Stimulated activated naive CD8-positive, alpha-beta T cell treated with anti-CD3 and anti-CD28 coated beads, Interleukin-15, amount 100 ng/mL, for 72 hours (primary cell): Measurements from ENCODE around the gene MCRS1.

Source experiments
- ATAC-seq: fragments of 150-1000 bp; cut with Tn5 transposase; 2 replicates; pipeline ENCODE4 v1.10.0; 2021; ENCODE audit warnings: mild to moderate bottlenecking, moderate library complexity
- DNase-seq, 2 donors: peaks; one replicate each; pipeline ENCODE4 v3.0.0; 2021 to 2022
- H3K27ac Mint-ChIP-seq, 2 donors: one replicate each; pipeline ENCODE4 v1.8.0; 2022; ENCODE audit warnings: mild to moderate bottlenecking in 2 of 2, mixed read lengths in 2 of 2, moderate library complexity in 2 of 2
- H3K27me3 Mint-ChIP-seq: one replicate; pipeline ENCODE4 v1.8.0; 2022; ENCODE audit warnings: mixed read lengths
- H3K4me1 Mint-ChIP-seq: one replicate; pipeline ENCODE4 v1.8.0; 2022; ENCODE audit warnings: mild to moderate bottlenecking, mixed read lengths
- H3K4me3 Mint-ChIP-seq, 2 donors: one replicate each; pipeline ENCODE4 v1.8.0; 2022; ENCODE audit warnings: mild to moderate bottlenecking in 2 of 2, mixed read lengths in 2 of 2, moderate library complexity in 1 of 2
- H3K9me3 Mint-ChIP-seq, 2 donors: one replicate each; pipeline ENCODE4 v1.8.0; 2022; ENCODE audit warnings: mixed read lengths in 2 of 2

Gene MCRS1

GRCh38 chr12:49564686-49565405 lies 3.1 kb downstream of the MCRS1 start:
- DNase-seq (no peak), ATAC-seq (no peak)
- Mint-ChIP-seq H3K4me1 (peaks cover 76% of the 10 kb centered on the region), H3K4me3 (peak overlapping the region in 1 of 2 donors; percentile 32), H3K27ac (peak overlapping the region in 1 of 2 donors; percentile 57), H3K27me3 (no peaks in the 10 kb centered on the region), H3K9me3 (no peaks in the 10 kb centered on the region)

- Mint-ChIP-seq H3K4me1 (peaks cover 73% of the 10 kb centered on the region), H3K9me3 (no peaks in the 10 kb centered on the region), H3K4me3 (no peak overlapping the region), H3K27ac (peak overlapping the region in 1 of 2 donors; percentile 45), H3K27me3 (no peaks in the 10 kb centered on the region)
- ATAC-seq: no peak
- DNase-seq: no peak
These were observed 3.8 kb downstream of the MCRS1 start for GRCh38 chr12:49563951-49564685.

GRCh38 chr12:49562831-49563230 lies 5.1 kb downstream of the MCRS1 start:
- Mint-ChIP-seq H3K27me3 (no peaks in the 10 kb centered on the region), H3K4me3 (no peak overlapping the region), H3K27ac (no peak overlapping the region), H3K4me1 (peaks cover 69% of the 10 kb centered on the region), H3K9me3 (no peaks in the 10 kb centered on the region)
- no peak for ATAC-seq
- no peak for DNase-seq

GRCh38 chr12:49562233-49562632 lies 5.7 kb downstream of the MCRS1 start:
- Mint-ChIP-seq H3K4me3 (no peak overlapping the region), H3K27me3 (no peaks in the 10 kb centered on the region), H3K9me3 (no peaks in the 10 kb centered on the region), H3K4me1 (peaks cover 65% of the 10 kb centered on the region), H3K27ac (peak overlapping the region in 1 of 2 donors; percentile 0)
- no peak for ATAC-seq
- DNase-seq: no peak

GRCh38 chr12:49560695-49561094 lies 7.2 kb downstream of the MCRS1 start:
- DNase-seq (no peak), ATAC-seq (no peak)
- Mint-ChIP-seq H3K4me3 (no peak overlapping the region), H3K4me1 (peaks cover 60% of the 10 kb centered on the region), H3K27me3 (no peaks in the 10 kb centered on the region), H3K27ac (peak overlapping the region; percentile 44 to 55), H3K9me3 (no peaks in the 10 kb centered on the region)

- no peak for DNase-seq
- ATAC-seq: no peak
- Mint-ChIP-seq H3K4me1 (peaks cover 47% of the 10 kb centered on the region), H3K9me3 (no peaks in the 10 kb centered on the region), H3K27me3 (no peaks in the 10 kb centered on the region), H3K4me3 (no peak overlapping the region), H3K27ac (peak overlapping the region in 1 of 2 donors; percentile 4)
These were observed 8.8 kb downstream of the MCRS1 start for GRCh38 chr12:49559011-49559675.

- Mint-ChIP-seq H3K9me3 (no peaks in the 10 kb centered on the region), H3K4me3 (no peak overlapping the region), H3K27ac (no peak overlapping the region), H3K27me3 (no peaks in the 10 kb centered on the region), H3K4me1 (peaks cover 47% of the 10 kb centered on the region)
- ATAC-seq (no peak), DNase-seq (no peak)
These were observed 9.4 kb downstream of the MCRS1 start for GRCh38 chr12:49558526-49558925.

- Mint-ChIP-seq H3K4me1 (peaks cover 52% of the 10 kb centered on the region), H3K9me3 (no peaks in the 10 kb centered on the region), H3K4me3 (no peak overlapping the region), H3K27ac (no peak overlapping the region), H3K27me3 (no peaks in the 10 kb centered on the region)
- ATAC-seq: no peak
- no peak for DNase-seq
These were observed 10.1 kb downstream of the MCRS1 start for GRCh38 chr12:49557917-49558215.

- Mint-ChIP-seq H3K4me1 (peaks cover 50% of the 10 kb centered on the region), H3K4me3 (no peak overlapping the region), H3K9me3 (no peaks in the 10 kb centered on the region), H3K27me3 (no peaks in the 10 kb centered on the region), H3K27ac (peak overlapping the region in 1 of 2 donors; percentile 64)
- no peak for ATAC-seq
- DNase-seq: no peak
These were observed 10.6 kb downstream of the MCRS1 start for GRCh38 chr12:49557187-49557916.

GRCh38 chr12:49556391-49557186 lies 11.4 kb downstream of the MCRS1 start:
- DNase-seq: no peak
- Mint-ChIP-seq H3K27ac (peak overlapping the region in 1 of 2 donors; percentile 64), H3K9me3 (no peaks in the 10 kb centered on the region), H3K4me1 (peaks cover 42% of the 10 kb centered on the region), H3K27me3 (no peaks in the 10 kb centered on the region), H3K4me3 (no peak overlapping the region)
- ATAC-seq: no peak

GRCh38 chr12:49555631-49556390 lies 12.1 kb downstream of the MCRS1 start:
- H3K27ac Mint-ChIP-seq: no peak overlapping the region
- H3K4me1 Mint-ChIP-seq: peaks cover 34% of the 10 kb centered on the region
- no peaks in the 10 kb centered on the region for H3K9me3 Mint-ChIP-seq
- H3K4me3 Mint-ChIP-seq: no peak overlapping the region
- peak; percentile 15 for ATAC-seq
- no peak for DNase-seq
- no peaks in the 10 kb centered on the region for H3K27me3 Mint-ChIP-seq

- no peak for ATAC-seq
- Mint-ChIP-seq H3K27ac (no peak overlapping the region), H3K4me3 (no peak overlapping the region), H3K9me3 (no peaks in the 10 kb centered on the region), H3K4me1 (peaks cover 27% of the 10 kb centered on the region), H3K27me3 (no peaks in the 10 kb centered on the region)
- no peak for DNase-seq
These were observed 13.7 kb downstream of the MCRS1 start for GRCh38 chr12:49554266-49554665.

GRCh38 chr12:49553512-49554088 lies 14.3 kb downstream of the MCRS1 start:
- Mint-ChIP-seq H3K9me3 (no peaks in the 10 kb centered on the region), H3K27ac (no peak overlapping the region), H3K4me1 (peaks cover 30% of the 10 kb centered on the region), H3K4me3 (no peak overlapping the region), H3K27me3 (no peaks in the 10 kb centered on the region)
- no peak for DNase-seq
- ATAC-seq: peak; percentile 70

GRCh38 chr12:49552899-49553298 lies 15.0 kb downstream of the MCRS1 start:
- Mint-ChIP-seq H3K27ac (peak overlapping the region in 1 of 2 donors; percentile 15), H3K9me3 (no peaks in the 10 kb centered on the region), H3K4me1 (peaks cover 33% of the 10 kb centered on the region), H3K4me3 (no peak overlapping the region), H3K27me3 (no peaks in the 10 kb centered on the region)
- DNase-seq (no peak), ATAC-seq (no peak)
